ENCODE measurements around the gene TMEM31. TPM values are rescaled to one million over a fixed set of nuclear protein-coding genes. Genes with fewer than 3 reads are reported as not detected.

TMEM31 gene
- polyA plus RNA-seq, 3 donors, result not detected

- no peaks in the 10 kb centered on the region for H3K36me3 ChIP-seq (replicated peaks in 1 of 2; ENCODE audit: control insufficient read depth in 1 of 2, insufficient read depth in 2 of 2, low read length in 2 of 2)
- WGBS (ENCODE audit: insufficient coverage), result no CpG with 5 or more reads among the region's 1 CpG
- H3K4me1 ChIP-seq (ENCODE audit: control insufficient read depth in 1 of 2, insufficient read depth in 2 of 2, low read length in 2 of 2), result peaks cover 0 to 3% of the 10 kb centered on the region in 2 donors
- H3K9me3 ChIP-seq (replicated peaks in 1 of 2; ENCODE audit: control insufficient read depth in 1 of 2, insufficient read depth in 1 of 2, low read length in 2 of 2), result peaks cover 0 to 5% of the 10 kb centered on the region in 2 donors
- no peaks in the 10 kb centered on the region for H4K20me1 ChIP-seq (ENCODE audit: insufficient read depth, low read length)
- intact Hi-C loops (cut with micrococcal nuclease), result no loop called here
- Mint-ChIP-seq H3K36me3 (peaks cover 0 to 2% of the 10 kb centered on the region in 2 donors), H3K27me3 (ENCODE audit: low read depth in 3 of 3) (peaks cover 0 to 3% (median 0%) of the 10 kb centered on the region in 3 donors), H3K9me3 (peaks cover 0 to 3% (median 0%) of the 10 kb centered on the region in 7 donors), H3K4me1 (peaks cover 2% of the 10 kb centered on the region), H3K4me3 (no peak overlapping the region), H3K27ac (no peak overlapping the region)
- no peak overlapping the region for H3K9ac ChIP-seq (ENCODE audit: insufficient read depth, low read length, poor library complexity, severe bottlenecking)
- no peak for DNase-seq
- H3K4me3 ChIP-seq (replicated peaks in 1 of 3; ENCODE audit: low read depth in 2 of 3, low read length in 3 of 3), result no peak overlapping the region
- H3K27ac ChIP-seq (ENCODE audit: low read depth in 1 of 2, low read length in 2 of 2), result no peak overlapping the region
- H3K79me2 ChIP-seq (ENCODE audit: insufficient read depth, low read length), result peaks cover 3% of the 10 kb centered on the region
- no peak for TF ChIP-seq CTCF (IDR thresholded peaks at IDR 0.05)
- no peak overlapping the region for H3K4me2 ChIP-seq (replicated peaks; ENCODE audit: extremely low read depth, low read length, poor library complexity, severe bottlenecking)
- no peak overlapping the region for H2AFZ ChIP-seq (ENCODE audit: insufficient read depth, low read depth, low read length, poor library complexity, severe bottlenecking)
- H3K27me3 ChIP-seq (ENCODE audit: control insufficient read depth in 2 of 2, insufficient read depth in 2 of 2, low read length in 2 of 2), result no peaks in the 10 kb centered on the region
These were observed 19.6 kb upstream of the TMEM31 start for GRCh38 chrX:103691059-103691458.

- H3K9me3 ChIP-seq (replicated peaks in 1 of 2; ENCODE audit: control insufficient read depth in 1 of 2, insufficient read depth in 1 of 2, low read length in 2 of 2), result no peaks in the 10 kb centered on the region
- H3K27me3 ChIP-seq (ENCODE audit: control insufficient read depth in 2 of 2, insufficient read depth in 2 of 2, low read length in 2 of 2), result no peaks in the 10 kb centered on the region
- no peaks in the 10 kb centered on the region for H3K36me3 Mint-ChIP-seq
- no peak overlapping the region for H3K4me3 Mint-ChIP-seq
- H3K4me1 ChIP-seq (ENCODE audit: control insufficient read depth in 1 of 2, insufficient read depth in 2 of 2, low read length in 2 of 2), result no peaks in the 10 kb centered on the region
- peaks cover 0 to 3% (median 0%) of the 10 kb centered on the region in 7 donors for H3K9me3 Mint-ChIP-seq
- H2AFZ ChIP-seq (ENCODE audit: insufficient read depth, low read depth, low read length, poor library complexity, severe bottlenecking), result no peak overlapping the region
- H3K4me3 ChIP-seq (replicated peaks in 1 of 3; ENCODE audit: low read depth in 2 of 3, low read length in 3 of 3), result no peak overlapping the region
- no peaks in the 10 kb centered on the region for H3K36me3 ChIP-seq (replicated peaks in 1 of 2; ENCODE audit: control insufficient read depth in 1 of 2, insufficient read depth in 2 of 2, low read length in 2 of 2)
- H3K4me2 ChIP-seq (replicated peaks; ENCODE audit: extremely low read depth, low read length, poor library complexity, severe bottlenecking), result no peak overlapping the region
- no peak overlapping the region for H3K9ac ChIP-seq (ENCODE audit: insufficient read depth, low read length, poor library complexity, severe bottlenecking)
- H3K79me2 ChIP-seq (ENCODE audit: insufficient read depth, low read length), result no peaks in the 10 kb centered on the region
- TF ChIP-seq CTCF (IDR thresholded peaks at IDR 0.05), result no peak
- H3K4me1 Mint-ChIP-seq, result peaks cover 2% of the 10 kb centered on the region
- no peak for DNase-seq
- H3K27ac ChIP-seq (ENCODE audit: low read depth in 1 of 2, low read length in 2 of 2), result no peak overlapping the region
- intact Hi-C loops (cut with micrococcal nuclease), result no loop called here
- no peak overlapping the region for H3K27ac Mint-ChIP-seq
- peaks cover 0 to 11% (median 2%) of the 10 kb centered on the region in 3 donors for H3K27me3 Mint-ChIP-seq (ENCODE audit: low read depth in 3 of 3)
- no peaks in the 10 kb centered on the region for H4K20me1 ChIP-seq (ENCODE audit: insufficient read depth, low read length)
These were observed 13.0 kb upstream of the TMEM31 start for GRCh38 chrX:103697687-103698086.

Data from CD14-positive monocyte (primary cell).